Measurements from ENCODE around the gene DSG1. TPM values are rescaled to one million over a fixed set of nuclear protein-coding genes. Genes with fewer than 3 reads are reported as not detected.

DSG1 gene
- total RNA-seq, 1 experiment from 2014 or later, result not detected

- Mint-ChIP-seq H3K9me3 (peaks cover 17 to 22% of the 10 kb centered on the region in 2 experiments), H3K27ac (0 out of 7 replicates have a peak overlapping the region, but pooled peaks of 1 of the 3 experiments have one; percentile 0), H3K4me1 (peaks cover 0 to 3% of the 10 kb centered on the region in 2 experiments; a peak in 1 of 4 replicates), H3K36me3 (ENCODE audit: insufficient read depth in 1 of 3, low read depth in 3 of 3) (peaks cover 15 to 21% (median 17%) of the 10 kb centered on the region in 3 experiments), H3K4me3 (no peak overlapping the region), H3K27me3 (ENCODE audit: low read depth) (no peaks in the 10 kb centered on the region; the same call in 1 of the 2 replicates)
- no peak overlapping the region for H2BK12ac ChIP-seq (ENCODE audit: insufficient read length, low read depth, low read length)
- no peak overlapping the region for H4K91ac ChIP-seq (ENCODE audit: insufficient read length, low read depth, low read length)
- H2BK15ac ChIP-seq (ENCODE audit: low read depth, low read length), result no peak overlapping the region
- no peaks in the 10 kb centered on the region for H4K20me1 ChIP-seq (ENCODE audit: control insufficient read depth, insufficient read depth, insufficient read length)
- no peaks in the 10 kb centered on the region for H3K27me3 ChIP-seq (ENCODE audit: insufficient read depth, low read length)
- no peak overlapping the region for H3T11ph ChIP-seq (ENCODE audit: low read length)
- H3K23ac ChIP-seq (ENCODE audit: insufficient read length, low read depth, low read length), result no peak overlapping the region
- WGBS (ENCODE audit: extremely low coverage, insufficient read length, low lambda C conversion rate), result no CpG with 5 or more reads among the region's 5 CpGs
- no peaks in the 10 kb centered on the region for H3K4me1 ChIP-seq (ENCODE audit: insufficient read depth, low read length)
- H3K79me2 ChIP-seq (ENCODE audit: insufficient read depth, low read length), result no peaks in the 10 kb centered on the region
- H3K4ac ChIP-seq (ENCODE audit: low read depth, low read length), result no peak overlapping the region
- H4K5ac ChIP-seq (ENCODE audit: insufficient read length, low read depth, low read length), result no peak overlapping the region
- no peak for DNase-seq
- H3K23me2 ChIP-seq (ENCODE audit: insufficient read length, low read depth, low read length, poor library complexity, severe bottlenecking), result no peaks in the 10 kb centered on the region
- H3K9me3 ChIP-seq (ENCODE audit: control insufficient read depth, low read depth, low read length), result no peaks in the 10 kb centered on the region
- no peak overlapping the region for H3K18ac ChIP-seq (ENCODE audit: insufficient read length, low read depth, low read length)
- H2BK5ac ChIP-seq (ENCODE audit: insufficient read length, low read length), result no peak overlapping the region
- H3K79me1 ChIP-seq (ENCODE audit: insufficient read depth, low read depth, low read length, poor library complexity, severe bottlenecking), result no peaks in the 10 kb centered on the region
- no peak for TF ChIP-seq CTCF (conservative IDR thresholded peaks at IDR 0.05)
- H2BK120ac ChIP-seq (ENCODE audit: low read depth, low read length, poor library complexity, severe bottlenecking), result no peak overlapping the region
- H2AK5ac ChIP-seq (ENCODE audit: insufficient read length, low read length), result no peak overlapping the region
- no peak overlapping the region for H3K9ac ChIP-seq (ENCODE audit: extremely low read depth, insufficient read length, low read length)
- no peak overlapping the region for H2BK20ac ChIP-seq (ENCODE audit: low read depth, low read length, poor library complexity, severe bottlenecking)
- H4K8ac ChIP-seq (replicated peaks; ENCODE audit: insufficient read length, low read depth, low read length), result no peak overlapping the region
- H3K4me2 ChIP-seq (ENCODE audit: insufficient read depth, insufficient read length, low read length), result no peak overlapping the region
- H3K14ac ChIP-seq (ENCODE audit: insufficient read depth, low read length), result no peak overlapping the region
- H3K27ac ChIP-seq (ENCODE audit: insufficient read length, low read depth, low read length), result no peak overlapping the region
- H3K56ac ChIP-seq (ENCODE audit: insufficient read length, low read depth, low read length), result no peak overlapping the region
- H2AFZ ChIP-seq (ENCODE audit: low read length), result no peak overlapping the region
These were observed 23.7 kb upstream of the DSG1 start for GRCh38 chr18:31294199-31294747.

All from H9 (cell line).